Osteocyte (in vitro differentiated cells): ENCODE results near the gene USP34. TPM values are rescaled to one million over a fixed set of nuclear protein-coding genes. Genes with fewer than 3 reads are reported as not detected.

Experiments
- DNase-seq: peaks from one replicate; pipeline ENCODE4 v3.0.0; 2021; ENCODE audit warnings: mixed read lengths; ENCODE audit not compliant: unreplicated experiment; ENCODE audit errors: extremely low spot score
- H3K27ac Mint-ChIP-seq: one replicate; pipeline ENCODE4 v1.8.0; 2021; ENCODE audit warnings: mild to moderate bottlenecking, mixed read lengths; ENCODE audit not compliant: unreplicated experiment
- H3K27me3 Mint-ChIP-seq: one replicate; pipeline ENCODE4 v1.8.0; 2021; ENCODE audit warnings: mixed read lengths; ENCODE audit not compliant: unreplicated experiment
- H3K36me3 Mint-ChIP-seq: one replicate; pipeline ENCODE4 v1.8.0; 2021; ENCODE audit warnings: mixed read lengths; ENCODE audit not compliant: unreplicated experiment
- H3K4me1 Mint-ChIP-seq: one replicate; pipeline ENCODE4 v1.8.0; 2021; ENCODE audit warnings: mixed read lengths; ENCODE audit not compliant: unreplicated experiment
- H3K4me3 Mint-ChIP-seq: one replicate; pipeline ENCODE4 v1.8.0; 2021; ENCODE audit warnings: mild to moderate bottlenecking, moderate library complexity, mixed read lengths; ENCODE audit not compliant: unreplicated experiment
- H3K9me3 Mint-ChIP-seq: one replicate; pipeline ENCODE4 v1.8.0; 2021; ENCODE audit warnings: mixed read lengths; ENCODE audit not compliant: unreplicated experiment
- long read RNA-seq: library from polyadenylated mRNA; unstranded; transcript quantifications from one replicate; pipeline ENCODE4 v2.0.0, GENCODE V29; 2021
- total RNA-seq: library from RNA; stranded (reverse); gene quantifications from 2 replicates; pipeline ENCODE4 v1.2.1, GENCODE V29; 2021
- TF ChIP-seq, protein P1 (sequence below): fragments of 200-600 bp; sonication (generic); IDR thresholded peaks from 2 replicates; pipeline ENCODE4 v1.5.0; 2021; ENCODE audit warnings: antibody characterized with exemption, mild to moderate bottlenecking, moderate library complexity

USP34 gene, protein sequence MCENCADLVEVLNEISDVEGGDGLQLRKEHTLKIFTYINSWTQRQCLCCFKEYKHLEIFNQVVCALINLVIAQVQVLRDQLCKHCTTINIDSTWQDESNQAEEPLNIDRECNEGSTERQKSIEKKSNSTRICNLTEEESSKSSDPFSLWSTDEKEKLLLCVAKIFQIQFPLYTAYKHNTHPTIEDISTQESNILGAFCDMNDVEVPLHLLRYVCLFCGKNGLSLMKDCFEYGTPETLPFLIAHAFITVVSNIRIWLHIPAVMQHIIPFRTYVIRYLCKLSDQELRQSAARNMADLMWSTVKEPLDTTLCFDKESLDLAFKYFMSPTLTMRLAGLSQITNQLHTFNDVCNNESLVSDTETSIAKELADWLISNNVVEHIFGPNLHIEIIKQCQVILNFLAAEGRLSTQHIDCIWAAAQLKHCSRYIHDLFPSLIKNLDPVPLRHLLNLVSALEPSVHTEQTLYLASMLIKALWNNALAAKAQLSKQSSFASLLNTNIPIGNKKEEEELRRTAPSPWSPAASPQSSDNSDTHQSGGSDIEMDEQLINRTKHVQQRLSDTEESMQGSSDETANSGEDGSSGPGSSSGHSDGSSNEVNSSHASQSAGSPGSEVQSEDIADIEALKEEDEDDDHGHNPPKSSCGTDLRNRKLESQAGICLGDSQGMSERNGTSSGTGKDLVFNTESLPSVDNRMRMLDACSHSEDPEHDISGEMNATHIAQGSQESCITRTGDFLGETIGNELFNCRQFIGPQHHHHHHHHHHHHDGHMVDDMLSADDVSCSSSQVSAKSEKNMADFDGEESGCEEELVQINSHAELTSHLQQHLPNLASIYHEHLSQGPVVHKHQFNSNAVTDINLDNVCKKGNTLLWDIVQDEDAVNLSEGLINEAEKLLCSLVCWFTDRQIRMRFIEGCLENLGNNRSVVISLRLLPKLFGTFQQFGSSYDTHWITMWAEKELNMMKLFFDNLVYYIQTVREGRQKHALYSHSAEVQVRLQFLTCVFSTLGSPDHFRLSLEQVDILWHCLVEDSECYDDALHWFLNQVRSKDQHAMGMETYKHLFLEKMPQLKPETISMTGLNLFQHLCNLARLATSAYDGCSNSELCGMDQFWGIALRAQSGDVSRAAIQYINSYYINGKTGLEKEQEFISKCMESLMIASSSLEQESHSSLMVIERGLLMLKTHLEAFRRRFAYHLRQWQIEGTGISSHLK (N-terminal part only)
- 111 and 114 TPM in 2 replicates for total RNA-seq
- long read RNA-seq, partial matches to known transcripts = 24 of 33 reads
- long read RNA-seq, other reads (novel, unspliced or antisense) = 9 of 33 reads

DNA sequence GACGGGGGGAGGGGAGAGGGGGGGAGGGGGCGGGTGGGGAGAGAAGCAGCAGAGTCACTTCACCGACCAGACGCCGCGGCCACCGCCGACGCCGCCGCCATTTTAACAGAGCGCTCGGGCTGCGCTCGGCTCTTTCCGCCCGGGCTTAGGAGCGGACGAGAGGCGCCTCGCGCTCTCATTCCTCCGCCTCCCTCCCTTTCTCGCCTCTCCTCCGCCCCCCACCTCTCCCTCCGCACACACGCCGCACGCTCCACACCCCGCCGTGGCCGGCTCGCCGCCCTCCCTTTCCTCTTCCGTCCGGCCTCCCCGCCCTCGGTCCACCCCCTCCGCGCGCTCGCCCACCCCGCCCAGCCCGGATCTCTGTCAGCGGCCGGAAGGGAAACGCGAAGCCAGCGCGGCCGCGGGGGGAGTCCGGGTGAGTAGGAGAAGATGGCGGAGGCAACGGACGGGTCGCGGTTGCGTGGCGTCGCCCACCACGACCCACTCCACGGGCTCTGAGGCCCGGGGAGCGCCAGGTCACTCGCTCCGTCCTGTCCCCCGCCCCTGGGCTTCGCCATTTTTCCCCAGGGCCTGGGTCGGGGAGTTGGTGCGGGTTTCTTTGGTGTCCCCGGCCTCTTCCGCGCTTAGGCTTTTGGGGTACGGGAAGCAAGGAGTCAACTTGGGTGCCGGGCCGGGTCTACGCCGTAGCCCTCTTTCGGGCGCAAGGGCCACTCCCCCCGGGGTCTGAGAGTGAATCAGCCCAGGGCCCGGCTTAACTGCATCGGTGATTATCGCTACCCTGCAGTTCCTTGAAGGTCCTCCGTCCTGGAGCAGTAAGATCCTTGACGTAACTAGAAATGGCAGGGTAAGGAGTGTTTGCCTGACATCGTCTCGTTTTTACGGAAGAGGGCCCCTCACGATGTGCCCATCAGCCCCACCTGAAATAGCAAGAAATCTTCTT, at the start of gene USP34:
TSS of gene USP34 (minus strand) at position 123 of the 940 bp plus-strand sequence. CDS start 395 bp downstream, outside the sequence.
- Mint-ChIP-seq H3K36me3 (peaks cover 3% of the 10 kb centered on the region), H3K4me1 (peaks cover 28% of the 10 kb centered on the region), H3K9me3 (no peaks in the 10 kb centered on the region), H3K27me3 (no peaks in the 10 kb centered on the region), H3K4me3 (peak within 1 kb of the TSS; percentile 99), H3K27ac (peak within 1 kb of the TSS; percentile 97)
- DNase-seq = peak; percentile 98
- TF ChIP-seq, protein P1, sequence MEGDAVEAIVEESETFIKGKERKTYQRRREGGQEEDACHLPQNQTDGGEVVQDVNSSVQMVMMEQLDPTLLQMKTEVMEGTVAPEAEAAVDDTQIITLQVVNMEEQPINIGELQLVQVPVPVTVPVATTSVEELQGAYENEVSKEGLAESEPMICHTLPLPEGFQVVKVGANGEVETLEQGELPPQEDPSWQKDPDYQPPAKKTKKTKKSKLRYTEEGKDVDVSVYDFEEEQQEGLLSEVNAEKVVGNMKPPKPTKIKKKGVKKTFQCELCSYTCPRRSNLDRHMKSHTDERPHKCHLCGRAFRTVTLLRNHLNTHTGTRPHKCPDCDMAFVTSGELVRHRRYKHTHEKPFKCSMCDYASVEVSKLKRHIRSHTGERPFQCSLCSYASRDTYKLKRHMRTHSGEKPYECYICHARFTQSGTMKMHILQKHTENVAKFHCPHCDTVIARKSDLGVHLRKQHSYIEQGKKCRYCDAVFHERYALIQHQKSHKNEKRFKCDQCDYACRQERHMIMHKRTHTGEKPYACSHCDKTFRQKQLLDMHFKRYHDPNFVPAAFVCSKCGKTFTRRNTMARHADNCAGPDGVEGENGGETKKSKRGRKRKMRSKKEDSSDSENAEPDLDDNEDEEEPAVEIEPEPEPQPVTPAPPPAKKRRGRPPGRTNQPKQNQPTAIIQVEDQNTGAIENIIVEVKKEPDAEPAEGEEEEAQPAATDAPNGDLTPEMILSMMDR = no peak

DNA sequence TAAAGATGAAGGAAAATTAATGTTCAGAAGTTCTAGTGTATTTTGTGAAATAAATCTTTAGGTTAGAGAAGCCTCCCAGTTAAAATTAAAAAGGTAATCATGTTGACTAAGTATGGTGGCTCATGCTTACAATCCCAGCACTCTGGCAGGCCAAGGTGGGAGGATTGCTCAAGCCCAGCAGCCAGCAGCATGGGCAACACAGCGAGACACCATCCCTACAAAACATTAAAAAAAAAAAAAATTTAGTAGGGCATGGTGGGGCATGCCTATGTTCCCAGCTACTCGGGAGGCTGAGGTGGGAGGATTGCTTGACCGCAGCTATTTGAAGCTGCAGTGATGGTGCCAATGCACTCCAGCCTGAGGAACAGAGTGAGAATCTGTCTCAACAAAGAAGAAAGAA, 49.4 kb upstream of the USP34 start:
- Mint-ChIP-seq H3K27me3 (no peaks in the 10 kb centered on the region), H3K9me3 (no peaks in the 10 kb centered on the region), H3K4me3 (no peak overlapping the region), H3K27ac (peak overlapping the region; percentile 41), H3K36me3 (peaks cover 36% of the 10 kb centered on the region), H3K4me1 (peaks cover 9% of the 10 kb centered on the region)
- no peak for DNase-seq
- TF ChIP-seq, protein P1 = no peak

DNA sequence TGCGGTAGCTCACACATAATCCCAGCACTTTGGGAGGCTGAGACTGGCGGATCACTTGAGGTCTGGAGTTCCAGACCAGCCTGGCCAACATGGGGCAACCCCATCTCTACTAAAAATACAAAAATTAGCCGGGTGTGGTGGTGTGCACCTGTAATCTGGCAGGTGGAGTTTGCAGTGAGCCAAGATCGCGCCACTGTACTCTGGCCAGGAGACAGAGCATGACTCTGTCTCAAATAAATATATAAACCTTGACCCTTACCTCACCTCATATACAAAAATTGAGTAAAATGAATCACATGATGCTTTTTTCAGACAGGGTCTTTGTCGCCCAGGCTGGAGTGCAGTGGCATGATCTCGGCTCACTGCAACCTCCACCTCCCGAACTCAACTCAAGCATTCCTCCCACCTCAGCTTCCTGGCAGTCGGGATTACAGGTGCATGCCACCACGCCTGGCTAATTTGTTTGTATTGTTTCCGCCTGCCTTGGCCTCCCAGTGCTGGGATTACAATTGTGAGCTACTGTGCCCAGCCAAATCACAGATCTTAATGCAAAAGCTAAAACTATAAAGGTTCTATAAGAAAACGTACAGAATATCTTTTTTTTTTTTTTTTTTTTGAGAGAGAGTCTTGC, 42.0 kb upstream of the USP34 start:
- no peak overlapping the region for H3K27ac Mint-ChIP-seq
- H3K36me3 Mint-ChIP-seq = peaks cover 30% of the 10 kb centered on the region
- no peaks in the 10 kb centered on the region for H3K27me3 Mint-ChIP-seq
- TF ChIP-seq, protein P1 = no peak
- DNase-seq = no peak
- H3K4me1 Mint-ChIP-seq = peaks cover 16% of the 10 kb centered on the region
- H3K4me3 Mint-ChIP-seq = no peak overlapping the region
- H3K9me3 Mint-ChIP-seq = no peaks in the 10 kb centered on the region
